Natural killer cell (primary cell): ENCODE results near the gene ACTRT2. TPM values are rescaled to one million over a fixed set of nuclear protein-coding genes. Genes with fewer than 3 reads are reported as not detected.

Experiments used
- ATAC-seq, 3 donors: fragments of 150-1000 bp in 2 of 3; fragments of 200-7000 bp in 1 of 3; cut with Tn5 transposase; 1 replicate in 1 of 3; 2 replicates in 2 of 3; pipeline ENCODE4 v1.10.0; 2021; ENCODE audit warnings: mild to moderate bottlenecking in 2 of 3, moderate library complexity in 2 of 3
- DNase-seq, 2 donors: peaks; one replicate each; pipeline versions ENCODE4 v3.0.0 to v3.0.0-alpha.2; 2013 to 2021; ENCODE audit warnings: mixed read lengths in 1 of 2
- H3K27ac ChIP-seq: one replicate; pipeline ENCODE4 v1.5.1; 2013; ENCODE audit warnings: mild to moderate bottlenecking, low read length
- H3K27me3 ChIP-seq: one replicate; pipeline ENCODE4 v1.6.1; 2013; ENCODE audit warnings: low read length; ENCODE audit not compliant: control insufficient read depth, insufficient read depth
- H3K36me3 ChIP-seq: one replicate; pipeline ENCODE4 v1.6.1; 2013; ENCODE audit warnings: low read length; ENCODE audit not compliant: control insufficient read depth, insufficient read depth
- H3K4me1 ChIP-seq: one replicate; pipeline ENCODE4 v1.6.1; 2013; ENCODE audit warnings: low read length; ENCODE audit not compliant: control insufficient read depth, insufficient read depth
- H3K4me3 ChIP-seq: one replicate; pipeline ENCODE4 v1.5.1; 2013; ENCODE audit warnings: low read length
- H3K9me3 ChIP-seq: one replicate; pipeline ENCODE4 v1.6.1; 2013; ENCODE audit warnings: low read length; ENCODE audit not compliant: control insufficient read depth, insufficient read depth
- H3K27ac Mint-ChIP-seq, 2 donors: one replicate each; pipeline ENCODE4 v1.8.0; 2022; ENCODE audit warnings: mild to moderate bottlenecking in 2 of 2, mixed read lengths in 2 of 2, moderate library complexity in 1 of 2
- H3K27me3 Mint-ChIP-seq, 2 donors: one replicate each; pipeline ENCODE4 v1.8.0; 2022; ENCODE audit warnings: low read depth in 2 of 2, mixed read lengths in 2 of 2
- H3K36me3 Mint-ChIP-seq: one replicate; pipeline ENCODE4 v1.8.0; 2022; ENCODE audit warnings: mixed read lengths
- H3K4me1 Mint-ChIP-seq, 2 donors: one replicate each; pipeline ENCODE4 v1.8.0; 2022; ENCODE audit warnings: mixed read lengths in 2 of 2
- H3K4me3 Mint-ChIP-seq: one replicate; pipeline ENCODE4 v1.8.0; 2022; ENCODE audit warnings: mild to moderate bottlenecking, moderate library complexity, mixed read lengths
- H3K9me3 Mint-ChIP-seq, 2 donors: one replicate each; pipeline ENCODE4 v1.8.0; 2022; ENCODE audit warnings: mixed read lengths in 2 of 2
- WGBS: methylation state at CpG from one replicate; pipeline ENCODE4 v1.1.7; 2013; ENCODE audit warnings: missing lambda C conversion rate; ENCODE audit not compliant: insufficient coverage; 5-methylcytosine and 5-hydroxymethylcytosine counted together
- intact Hi-C: fragments of 100-400 bp; cut with micrococcal nuclease; formaldehyde crosslinking; loops from one replicate; pipeline ENCODE4 v1.14.2; 2022
- total RNA-seq, 4 donors: library from RNA; stranded (reverse); fragments of 120-200 nt in 1 of 4; gene quantifications; one replicate each; pipeline versions ENCODE4 v1.2.3 to v1.2.4, GENCODE V29; 2013 to 2022
- TF ChIP-seq, protein P1 (sequence below): fragments of 200-600 bp; IDR thresholded peaks from one replicate; pipeline ENCODE4 v1.8.0; 2022; ENCODE audit warnings: antibody characterized with exemption

ACTRT2 gene
- total RNA-seq, 3 donors from 2014 or later (not counting 1 experiment from before 2014, with no cell fraction given) = not detected

GRCh38 chr1:3009556-3009955 lies 11.7 kb upstream of the ACTRT2 start:
- H3K27me3 ChIP-seq = peaks cover 3% of the 10 kb centered on the region
- WGBS = no CpG with 5 or more reads among the region's 2 CpGs
- intact Hi-C loops = no loop called here
- Mint-ChIP-seq H3K27me3 (peaks cover 0 to 8% of the 10 kb centered on the region in 2 donors), H3K4me3 (no peak overlapping the region), H3K4me1 (peaks cover 0 to 6% of the 10 kb centered on the region in 2 donors), H3K9me3 (no peaks in the 10 kb centered on the region), H3K27ac (no peak overlapping the region), H3K36me3 (no peaks in the 10 kb centered on the region)
- DNase-seq (no peak), ATAC-seq (no peak)
- no peaks in the 10 kb centered on the region for H3K36me3 ChIP-seq
- no peaks in the 10 kb centered on the region for H3K4me1 ChIP-seq
- TF ChIP-seq, protein P1, sequence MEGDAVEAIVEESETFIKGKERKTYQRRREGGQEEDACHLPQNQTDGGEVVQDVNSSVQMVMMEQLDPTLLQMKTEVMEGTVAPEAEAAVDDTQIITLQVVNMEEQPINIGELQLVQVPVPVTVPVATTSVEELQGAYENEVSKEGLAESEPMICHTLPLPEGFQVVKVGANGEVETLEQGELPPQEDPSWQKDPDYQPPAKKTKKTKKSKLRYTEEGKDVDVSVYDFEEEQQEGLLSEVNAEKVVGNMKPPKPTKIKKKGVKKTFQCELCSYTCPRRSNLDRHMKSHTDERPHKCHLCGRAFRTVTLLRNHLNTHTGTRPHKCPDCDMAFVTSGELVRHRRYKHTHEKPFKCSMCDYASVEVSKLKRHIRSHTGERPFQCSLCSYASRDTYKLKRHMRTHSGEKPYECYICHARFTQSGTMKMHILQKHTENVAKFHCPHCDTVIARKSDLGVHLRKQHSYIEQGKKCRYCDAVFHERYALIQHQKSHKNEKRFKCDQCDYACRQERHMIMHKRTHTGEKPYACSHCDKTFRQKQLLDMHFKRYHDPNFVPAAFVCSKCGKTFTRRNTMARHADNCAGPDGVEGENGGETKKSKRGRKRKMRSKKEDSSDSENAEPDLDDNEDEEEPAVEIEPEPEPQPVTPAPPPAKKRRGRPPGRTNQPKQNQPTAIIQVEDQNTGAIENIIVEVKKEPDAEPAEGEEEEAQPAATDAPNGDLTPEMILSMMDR = no peak
- no peak overlapping the region for H3K27ac ChIP-seq
- peaks cover 11% of the 10 kb centered on the region for H3K9me3 ChIP-seq
- no peak overlapping the region for H3K4me3 ChIP-seq

DNA sequence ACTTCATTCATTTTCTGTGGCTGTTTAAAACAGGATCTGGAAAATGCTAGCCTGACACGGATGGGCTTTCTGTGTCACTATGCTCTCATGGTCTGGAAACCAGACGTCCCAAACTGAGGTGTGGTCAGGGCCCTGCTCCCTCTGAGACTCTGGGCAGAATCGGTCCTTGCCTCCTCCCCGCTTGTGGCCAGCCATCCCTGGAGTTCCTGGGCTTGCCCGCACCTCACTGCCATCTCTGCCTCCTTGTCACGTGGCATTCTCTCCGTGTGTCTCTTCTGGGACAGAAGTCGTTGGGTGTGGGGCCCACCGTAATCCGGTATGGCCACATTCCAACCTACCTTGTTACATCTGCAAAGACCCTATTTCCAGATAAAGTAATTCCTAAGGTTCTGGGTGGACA lies 10.1 kb upstream of the ACTRT2 start:
- H3K27me3 Mint-ChIP-seq = peaks cover 0 to 8% of the 10 kb centered on the region in 2 donors
- ATAC-seq (no peak), DNase-seq (no peak)
- H3K4me3 Mint-ChIP-seq = no peak overlapping the region
- TF ChIP-seq, protein P1 = no peak
- 90% methylated on average over 10 of the region's 10 CpGs for WGBS
- H3K27ac ChIP-seq = no peak overlapping the region
- H3K36me3 ChIP-seq = no peaks in the 10 kb centered on the region
- H3K36me3 Mint-ChIP-seq = no peaks in the 10 kb centered on the region
- peaks cover 11% of the 10 kb centered on the region for H3K9me3 ChIP-seq
- H3K27ac Mint-ChIP-seq = no peak overlapping the region
- intact Hi-C loops = no loop called here
- H3K4me1 ChIP-seq = no peaks in the 10 kb centered on the region
- H3K9me3 Mint-ChIP-seq = no peaks in the 10 kb centered on the region
- H3K4me3 ChIP-seq = no peak overlapping the region
- peaks cover 3% of the 10 kb centered on the region for H3K27me3 ChIP-seq
- H3K4me1 Mint-ChIP-seq = peaks cover 0 to 6% of the 10 kb centered on the region in 2 donors

DNA sequence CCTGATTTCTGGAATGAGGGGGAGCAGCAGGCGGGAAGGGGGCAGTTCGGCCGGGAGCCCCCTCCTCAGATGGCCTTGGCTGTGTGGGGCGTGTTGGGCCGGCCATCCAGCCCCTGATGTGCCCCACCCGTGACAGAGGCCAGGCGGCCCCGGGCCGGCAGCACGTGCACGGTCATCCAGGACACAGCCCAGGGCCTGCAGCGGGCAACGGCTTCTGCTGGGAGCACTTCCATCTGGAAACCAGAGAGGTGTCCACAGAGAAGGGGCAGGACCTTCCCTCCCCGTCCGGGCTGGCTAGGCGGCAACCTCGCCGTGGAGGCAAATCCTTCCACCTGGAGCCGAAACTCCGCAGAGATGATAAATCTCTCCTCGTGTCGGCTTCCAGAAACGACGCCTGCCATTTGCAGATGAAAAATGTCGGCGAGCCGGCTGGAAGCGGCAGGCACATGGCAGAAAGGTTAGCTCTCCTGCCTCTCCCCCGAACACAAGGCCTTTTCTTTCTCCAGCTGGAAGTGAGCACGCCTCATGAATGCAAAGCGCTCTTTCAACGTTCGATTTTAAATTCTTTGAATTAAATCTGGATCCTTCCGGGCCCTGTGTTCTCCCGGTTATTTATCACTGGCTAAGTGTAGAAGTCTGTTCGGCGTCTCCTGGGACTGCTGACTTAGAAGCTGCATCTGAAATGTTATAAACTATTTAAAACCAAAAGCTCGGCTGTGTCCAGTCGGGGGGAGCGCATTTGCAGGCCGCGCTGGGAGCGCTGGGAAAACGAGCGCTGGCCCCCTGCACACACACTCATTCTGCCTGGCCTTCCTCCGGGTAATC lies 9.4 kb upstream of the ACTRT2 start:
- Histone ChIP-seq H3K27me3 (peaks cover 3% of the 10 kb centered on the region), H3K9me3 (peaks cover 11% of the 10 kb centered on the region), H3K4me3 (no peak overlapping the region), H3K27ac (no peak overlapping the region), H3K4me1 (no peaks in the 10 kb centered on the region), H3K36me3 (no peaks in the 10 kb centered on the region)
- Mint-ChIP-seq H3K27me3 (peaks cover 0 to 8% of the 10 kb centered on the region in 2 donors), H3K4me1 (peaks cover 0 to 6% of the 10 kb centered on the region in 2 donors), H3K4me3 (no peak overlapping the region), H3K36me3 (no peaks in the 10 kb centered on the region), H3K9me3 (no peaks in the 10 kb centered on the region), H3K27ac (no peak overlapping the region)
- intact Hi-C loops = loop anchor here (2.0 kb wide), 1 partner anchor 413 kb away; no protein-coding TSS in a partner anchor
- WGBS = 77% methylated on average over 46 of the region's 46 CpGs
- ATAC-seq (no peak), DNase-seq (no peak)
- TF ChIP-seq, protein P1 = no peak
